NOMO-1 treated with dmso at 0.1 percent for 144 hours (cell line): ENCODE measurements around the gene PRAMEF12.
"Not testable (repeated sequence)": the region's sequence is repeated elsewhere in the genome, so short reads cannot be mapped to it uniquely, and the experiment has no call there.

Experiments
- DNase-seq: peaks from one replicate; lab custom pipeline; 2025; ENCODE audit not compliant: unreplicated experiment; lab: John Stamatoyannopoulos, UW

Gene PRAMEF12

GRCh38 chr1:12773438-12773837, at the start of gene PRAMEF12:
Gene PRAMEF12 (plus strand): TSS chr1:12773738. CDS start chr1:12774868, 1,130 bp downstream.
- no peak for DNase-seq

GRCh38 chr1:12728391-12728790, 45.1 kb upstream of the PRAMEF12 start:
- no peak for DNase-seq

- DNase-seq = no peak
Measured at GRCh38 chr1:12730156-12730555, 43.4 kb upstream of the PRAMEF12 start.

- DNase-seq = not testable (repeated sequence)
Measured at GRCh38 chr1:12731084-12731483, 42.5 kb upstream of the PRAMEF12 start.

GRCh38 chr1:12734651-12735050, 38.9 kb upstream of the PRAMEF12 start:
- no peak for DNase-seq

GRCh38 chr1:12738934-12739333, 34.6 kb upstream of the PRAMEF12 start:
- DNase-seq = no peak

GRCh38 chr1:12739613-12740012, 33.9 kb upstream of the PRAMEF12 start:
- no peak for DNase-seq

GRCh38 chr1:12741946-12742345, 31.6 kb upstream of the PRAMEF12 start:
- DNase-seq = no peak

- DNase-seq = no peak
Measured at GRCh38 chr1:12745126-12745991, 28.2 kb upstream of the PRAMEF12 start.

GRCh38 chr1:12745992-12746323, 27.6 kb upstream of the PRAMEF12 start, which contains the start of gene CFAP107:
Gene CFAP107 (plus strand): TSS chr1:12746200. CDS start chr1:12746431, 231 bp downstream.
- DNase-seq = no peak

- no peak for DNase-seq
Measured at GRCh38 chr1:12748778-12749355, 24.7 kb upstream of the PRAMEF12 start.

GRCh38 chr1:12754738-12755137, 18.8 kb upstream of the PRAMEF12 start:
- DNase-seq = no peak

- DNase-seq = no peak
Measured at GRCh38 chr1:12756273-12756672, 17.3 kb upstream of the PRAMEF12 start.

GRCh38 chr1:12756768-12757413, 16.6 kb upstream of the PRAMEF12 start:
- no peak for DNase-seq

GRCh38 chr1:12757836-12758235, 15.7 kb upstream of the PRAMEF12 start:
- no peak for DNase-seq

- no peak for DNase-seq
Measured at GRCh38 chr1:12760256-12760795, 13.2 kb upstream of the PRAMEF12 start.

- DNase-seq = no peak
Measured at GRCh38 chr1:12761781-12762180, 11.8 kb upstream of the PRAMEF12 start.

- DNase-seq = no peak
Measured at GRCh38 chr1:12762766-12763165, 10.8 kb upstream of the PRAMEF12 start.

- no peak for DNase-seq
Measured at GRCh38 chr1:12763479-12763878, 10.1 kb upstream of the PRAMEF12 start.

- DNase-seq = no peak
Measured at GRCh38 chr1:12764016-12764415, 9.5 kb upstream of the PRAMEF12 start.

GRCh38 chr1:12769031-12769430, 4.5 kb upstream of the PRAMEF12 start:
- no peak for DNase-seq
